NCI-H2029 (cell line): ENCODE measurements around the gene PARVB.
"Not testable (repeated sequence)": the region's sequence is repeated elsewhere in the genome, so short reads cannot be mapped to it uniquely, and the experiment has no call there.

Experiments
- DNase-seq: peaks from one replicate; lab custom pipeline; 2025; lab: John Stamatoyannopoulos, UW

PARVB gene

DNA sequence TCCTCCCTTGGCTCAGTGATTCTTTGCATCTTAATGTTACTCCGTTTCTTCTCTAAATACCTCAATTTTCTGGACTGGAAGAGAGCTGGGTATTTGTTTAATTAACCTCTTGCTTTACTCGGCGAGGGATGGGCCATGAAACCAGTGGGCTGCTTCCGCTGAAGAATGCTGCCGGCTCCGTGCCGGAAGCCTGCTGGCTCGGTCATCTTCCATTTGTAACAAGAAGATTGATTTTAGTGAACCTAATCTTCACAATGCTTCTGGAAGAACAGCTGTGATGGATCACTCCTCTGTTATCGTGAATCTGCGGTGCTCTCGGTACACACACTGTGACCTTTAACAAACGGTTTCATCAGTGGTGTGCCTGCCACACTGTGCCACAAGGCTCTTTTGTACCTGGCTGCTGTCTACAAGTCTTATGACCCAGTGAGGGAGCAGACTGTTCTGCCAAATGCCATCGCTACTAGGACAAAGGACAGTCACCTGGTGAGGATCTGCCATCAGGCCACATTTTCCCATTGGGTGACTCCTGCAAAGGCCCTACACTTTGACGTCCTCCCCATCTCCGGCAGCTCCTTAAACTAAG, 25.3 kb upstream of the PARVB start:
- DNase-seq, result no peak

DNA sequence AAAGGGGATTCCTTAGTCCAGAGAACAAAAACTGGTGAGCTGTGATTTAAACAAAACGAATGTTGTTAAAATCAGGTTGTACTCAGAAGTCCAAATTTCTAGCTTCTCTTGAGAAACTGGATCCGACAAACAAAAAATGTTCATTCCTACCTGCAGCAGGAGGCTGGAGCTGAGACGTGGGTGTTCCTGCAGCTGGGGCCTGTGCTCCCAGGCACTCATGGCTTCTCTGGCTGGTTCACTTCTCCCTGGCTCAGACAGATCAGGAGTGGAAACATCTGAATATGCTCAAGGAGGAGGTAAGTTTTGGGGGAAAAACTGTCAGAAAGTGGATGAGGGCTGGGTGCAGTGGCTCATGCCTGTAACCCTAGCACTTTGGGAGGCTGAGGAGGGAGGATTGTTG, 24.7 kb upstream of the PARVB start:
- no peak for DNase-seq

DNA sequence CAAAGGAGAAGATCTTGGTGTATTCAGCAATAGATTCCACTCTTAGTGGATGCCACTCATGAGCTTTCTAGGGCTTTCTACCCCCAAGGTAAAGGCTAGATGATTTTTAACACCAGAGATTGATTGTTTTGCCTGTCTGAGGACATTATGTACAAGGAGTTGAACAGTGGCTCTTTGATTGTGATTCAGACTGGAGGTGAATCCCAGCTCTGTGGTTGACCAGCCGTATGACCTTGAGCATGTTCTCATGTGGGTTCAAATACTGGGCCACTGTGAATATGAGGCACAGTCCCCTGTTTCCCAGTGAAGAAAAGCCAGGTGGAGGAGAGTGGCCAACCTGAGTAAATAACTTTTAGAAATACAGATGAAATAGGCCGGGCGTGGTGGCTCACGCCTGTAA, 24.0 kb upstream of the PARVB start:
- DNase-seq, result no peak

GRCh38 chr22:44001521-44001920, 22.6 kb upstream of the PARVB start:
- no peak for DNase-seq

GRCh38 chr22:44002324-44002723, 21.8 kb upstream of the PARVB start:
- no peak for DNase-seq

- DNase-seq, result no peak
Measured at GRCh38 chr22:44002997-44003396, 21.1 kb upstream of the PARVB start.

DNA sequence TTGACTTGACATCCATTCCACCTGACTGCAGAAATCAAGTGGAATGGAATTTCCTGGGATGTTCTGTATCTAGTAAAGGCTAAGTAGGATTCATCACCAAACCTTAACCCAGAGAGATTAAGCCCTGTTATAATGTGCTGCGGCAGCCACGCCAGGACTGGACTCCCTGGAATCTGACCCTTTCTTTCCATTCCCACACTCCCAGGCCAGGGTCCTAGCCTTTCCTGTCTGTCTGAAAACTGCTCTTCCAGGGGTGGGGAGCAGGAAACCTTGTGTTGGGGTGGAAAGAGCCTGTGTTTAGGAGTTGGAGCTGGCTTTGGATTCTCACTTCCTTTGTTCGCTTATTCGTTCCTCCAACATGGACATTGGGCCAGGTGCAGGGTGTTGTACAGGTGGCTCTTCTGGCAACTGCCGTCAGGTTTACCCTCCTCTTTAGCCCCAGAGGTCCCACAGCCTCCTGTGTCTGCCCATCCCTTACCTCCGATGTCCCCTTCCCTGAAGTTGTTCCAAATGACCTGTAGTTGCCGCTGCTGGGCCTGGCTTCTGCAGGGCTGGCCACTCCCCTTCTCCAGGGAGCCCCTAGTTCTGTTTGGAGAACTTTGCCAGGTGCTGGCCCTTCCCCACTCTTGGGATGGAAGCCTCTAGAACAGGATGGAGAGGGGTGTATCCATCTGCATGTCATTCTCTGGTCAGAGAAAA, 20.5 kb upstream of the PARVB start:
- no peak for DNase-seq

- DNase-seq, result no peak
Measured at GRCh38 chr22:44004104-44004460, 20.0 kb upstream of the PARVB start.

DNA sequence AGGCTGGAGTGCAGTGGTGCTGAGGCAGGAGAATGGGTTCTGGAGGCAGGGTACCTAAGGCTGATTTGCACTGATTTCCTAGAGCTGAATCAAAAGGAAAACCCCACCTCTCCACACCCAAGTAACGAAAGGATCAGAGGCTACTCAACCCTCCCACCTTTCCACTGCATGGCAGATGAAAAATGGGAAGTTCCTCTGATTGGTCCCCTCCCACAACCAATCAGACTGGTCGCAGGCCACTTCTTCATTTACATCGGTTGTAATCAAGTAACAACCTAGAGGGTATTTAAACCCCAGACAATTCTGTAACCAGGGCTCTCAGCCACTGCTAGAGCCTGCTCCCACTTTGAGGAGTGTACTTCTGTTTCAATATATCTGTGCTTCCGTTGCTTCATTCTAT, 18.6 kb upstream of the PARVB start:
- DNase-seq, result no peak

DNA sequence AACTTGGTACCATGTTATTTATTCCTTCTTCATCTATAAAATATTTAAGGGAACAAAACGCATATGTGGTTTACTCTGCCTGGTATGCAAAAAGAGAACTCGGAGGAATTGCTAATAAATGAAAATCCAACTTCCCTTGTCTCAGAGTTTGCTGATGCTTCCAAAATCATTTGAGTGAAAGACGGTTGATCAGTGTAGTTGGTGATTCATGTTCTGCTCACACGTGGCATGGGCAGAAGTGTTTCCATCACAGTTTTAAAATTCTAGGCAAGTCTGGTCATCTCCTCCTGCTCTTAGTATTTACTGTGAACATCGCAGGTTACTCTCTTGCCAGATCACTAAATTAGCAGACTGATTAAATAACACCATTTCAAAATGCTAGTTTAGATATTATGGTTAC, 11.9 kb upstream of the PARVB start:
- no peak for DNase-seq

GRCh38 chr22:44012591-44012990, 11.5 kb upstream of the PARVB start:
- no peak for DNase-seq

DNA sequence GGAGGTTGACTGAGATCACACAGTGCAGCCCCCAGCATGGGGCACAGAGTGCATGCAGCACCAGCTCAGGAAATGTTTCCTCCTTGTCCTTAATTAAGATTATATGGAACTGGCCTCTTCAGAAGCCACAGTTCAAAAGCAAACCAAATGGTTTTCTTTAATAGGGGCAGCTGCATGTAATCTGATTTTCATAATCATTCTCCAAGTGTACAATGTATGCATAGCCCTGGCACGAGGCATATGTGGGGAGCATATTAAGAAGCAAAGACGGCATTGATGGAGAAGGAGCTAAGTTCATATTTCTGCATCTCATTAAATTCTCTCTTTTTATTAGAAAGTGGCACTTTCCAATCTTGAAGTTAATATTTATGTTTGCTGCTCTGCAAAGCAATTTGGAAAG, 9.9 kb upstream of the PARVB start:
- no peak for DNase-seq

GRCh38 chr22:44016586-44016985, 7.5 kb upstream of the PARVB start:
- not testable (repeated sequence) for DNase-seq

DNA sequence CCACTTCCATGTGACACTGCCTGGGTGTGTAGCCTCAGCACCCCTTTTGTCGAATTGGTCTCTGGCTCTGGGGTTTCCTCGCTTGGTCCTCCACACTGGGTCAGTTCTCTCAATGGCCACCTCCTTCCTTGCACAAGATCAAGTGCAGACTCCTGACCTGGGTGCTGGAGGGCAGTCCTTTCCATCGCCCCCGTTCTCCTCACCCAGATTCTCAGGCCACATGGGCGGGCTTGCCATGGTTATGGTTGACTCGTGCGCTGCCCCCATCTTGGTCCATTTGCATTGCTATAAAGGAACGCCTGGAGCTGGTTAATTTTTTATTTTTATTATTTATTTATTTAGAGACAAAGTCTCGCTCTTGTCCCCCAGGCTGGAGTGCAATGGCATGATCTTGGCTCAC, 5.5 kb upstream of the PARVB start:
- no peak for DNase-seq

- no peak for DNase-seq
Measured at GRCh38 chr22:44019416-44019815, 4.7 kb upstream of the PARVB start.

DNA sequence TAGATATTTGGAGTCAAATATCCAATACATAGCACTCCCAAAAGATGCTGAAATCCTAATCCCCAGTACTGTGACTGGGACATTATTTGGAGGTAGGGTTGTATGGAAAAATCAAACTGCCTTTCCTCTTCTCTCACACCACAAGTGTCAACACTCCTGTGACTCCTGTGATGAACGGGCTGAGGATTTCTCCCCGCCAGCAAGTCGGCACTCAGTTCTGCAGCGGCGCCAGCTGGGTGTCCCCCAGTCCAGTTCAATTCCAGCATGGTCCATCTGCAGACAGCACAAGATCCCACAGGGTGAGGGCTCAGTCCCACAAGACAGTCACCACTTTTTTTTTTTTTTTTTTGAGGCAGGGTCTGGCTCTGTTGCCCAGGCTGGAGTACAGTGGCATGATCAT, 4.3 kb upstream of the PARVB start:
- DNase-seq, result no peak

DNA sequence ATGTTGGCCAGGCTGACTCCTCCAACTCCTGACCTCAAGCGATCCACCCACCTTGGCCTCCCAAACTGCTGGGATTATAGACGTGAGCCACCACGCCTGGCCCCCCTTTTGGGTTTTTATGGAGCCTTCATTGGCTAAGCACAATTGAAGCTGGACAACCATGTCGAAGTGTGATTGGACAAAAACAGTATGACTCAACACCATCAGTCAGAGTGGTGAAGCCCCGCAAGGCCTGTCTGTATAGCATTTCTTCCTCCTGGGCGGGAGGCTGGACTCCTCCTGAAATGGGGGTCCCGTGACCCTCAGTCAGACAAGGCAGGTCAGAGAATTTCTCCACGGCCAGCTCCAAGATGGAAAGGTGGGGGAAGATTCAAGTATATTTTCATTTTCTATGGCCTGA, 3.1 kb upstream of the PARVB start:
- DNase-seq, result no peak

DNA sequence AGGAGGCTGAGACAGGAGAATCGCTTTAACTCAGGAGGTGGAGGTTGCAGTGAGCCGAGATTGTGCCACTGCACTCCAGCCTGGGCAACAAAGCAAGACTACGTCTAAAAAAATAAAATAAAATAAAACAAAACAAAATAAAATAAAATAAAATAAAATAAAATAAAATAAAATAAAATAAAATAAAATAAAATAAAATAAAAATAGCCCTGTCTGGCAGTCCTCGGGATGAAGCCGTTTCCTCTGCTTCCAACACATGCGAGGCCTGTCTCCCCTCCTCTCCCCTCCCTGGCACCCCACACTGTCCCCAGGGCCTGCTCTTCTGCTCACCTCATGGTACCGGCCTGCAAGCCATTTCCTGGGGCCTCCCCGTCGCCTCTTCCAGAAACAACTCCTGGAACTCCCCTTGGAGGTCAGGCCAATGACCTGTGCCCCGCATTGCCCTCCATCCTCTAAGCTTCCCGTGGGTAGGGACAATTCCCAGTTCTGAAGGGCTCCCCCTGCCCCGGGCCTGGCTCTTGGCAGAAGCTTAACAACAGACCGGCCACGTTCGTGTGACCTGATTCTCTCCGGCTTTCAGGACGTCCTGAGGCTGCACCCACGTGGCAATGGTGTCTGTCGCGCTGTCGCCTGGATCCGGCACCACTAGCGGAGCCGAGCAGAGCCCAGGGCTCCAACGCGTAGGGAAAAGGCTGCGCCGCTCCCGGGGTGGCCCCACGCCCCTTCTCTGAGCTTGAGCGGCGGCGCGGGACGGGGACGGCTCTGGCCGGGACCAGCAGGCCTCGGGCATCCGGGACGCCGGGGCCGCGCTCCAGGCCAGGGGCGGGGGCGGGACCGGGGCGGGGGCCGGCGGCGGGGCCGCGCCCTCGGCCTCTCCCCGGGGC, 456 bp upstream of the PARVB start:
- no peak for DNase-seq

DNA sequence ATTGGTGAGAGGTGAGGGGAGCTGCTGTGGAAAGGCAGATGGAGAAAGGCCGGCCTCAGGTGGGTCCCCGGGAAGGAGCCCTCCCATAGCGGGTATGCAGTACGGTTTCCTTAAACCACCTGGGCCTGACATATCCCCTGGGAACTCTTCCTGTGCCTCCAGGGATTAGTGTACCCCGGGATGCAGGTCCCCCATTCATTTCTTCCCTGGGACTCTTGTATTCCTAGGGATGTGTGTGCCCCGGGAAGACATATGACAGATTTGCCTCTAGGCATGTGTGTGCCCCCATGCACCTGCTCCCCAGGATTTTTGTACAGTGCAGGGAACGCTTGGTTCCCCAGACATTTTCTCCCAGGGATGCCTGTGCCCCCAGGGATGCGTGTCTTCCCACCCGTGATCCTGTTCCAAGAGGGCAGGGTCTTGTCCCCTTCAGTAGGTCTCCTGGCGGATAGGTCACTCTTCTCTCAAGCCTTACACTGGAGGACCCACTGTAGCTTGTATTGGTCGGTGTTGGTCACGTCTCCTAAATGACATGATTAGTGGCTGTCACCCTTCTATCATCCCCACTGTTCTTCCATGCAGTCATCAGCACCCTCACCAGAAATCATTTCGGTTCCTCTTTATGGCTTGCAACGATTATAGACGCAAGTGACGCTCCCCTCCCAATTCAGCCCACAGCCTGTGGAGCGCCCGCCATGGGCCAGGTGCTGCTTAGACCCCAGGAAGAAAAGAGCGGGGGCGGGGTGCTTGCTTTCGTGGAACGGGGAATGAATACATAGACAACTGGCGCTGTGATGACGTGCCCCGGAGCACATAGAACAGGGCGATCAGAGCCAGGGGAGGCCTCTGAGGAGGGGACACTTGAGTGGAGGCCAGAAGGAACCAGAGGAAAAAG, 1.3 kb downstream of the PARVB start:
- DNase-seq, result no peak

DNA sequence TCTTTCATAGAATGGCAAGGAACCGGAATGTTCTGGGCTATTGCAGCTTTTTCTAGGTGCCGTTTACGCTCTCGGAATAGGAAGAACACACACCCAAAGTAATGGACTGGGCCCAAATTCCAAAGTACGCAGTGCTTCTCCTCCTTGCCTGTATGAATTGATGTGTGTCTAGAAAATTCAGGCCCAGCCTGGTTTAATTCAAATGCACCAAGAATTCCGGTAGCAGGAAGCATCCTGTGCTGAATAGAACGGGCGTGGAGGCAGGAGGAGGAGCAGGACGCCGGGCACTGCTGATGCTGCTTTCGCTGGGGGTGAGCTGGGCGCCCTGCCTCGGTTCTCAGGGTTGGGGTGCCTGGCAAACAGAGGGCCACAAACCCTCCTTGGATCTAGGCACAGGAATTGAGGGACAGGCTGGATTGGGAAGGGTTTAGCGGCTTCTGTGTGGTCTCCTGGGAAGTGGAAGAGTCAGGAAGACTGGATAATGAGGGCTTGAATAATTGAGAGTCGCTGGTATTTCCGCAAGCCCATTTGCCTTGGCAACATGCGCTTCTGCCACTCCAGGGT, 2.0 kb downstream of the PARVB start:
- DNase-seq, result no peak

DNA sequence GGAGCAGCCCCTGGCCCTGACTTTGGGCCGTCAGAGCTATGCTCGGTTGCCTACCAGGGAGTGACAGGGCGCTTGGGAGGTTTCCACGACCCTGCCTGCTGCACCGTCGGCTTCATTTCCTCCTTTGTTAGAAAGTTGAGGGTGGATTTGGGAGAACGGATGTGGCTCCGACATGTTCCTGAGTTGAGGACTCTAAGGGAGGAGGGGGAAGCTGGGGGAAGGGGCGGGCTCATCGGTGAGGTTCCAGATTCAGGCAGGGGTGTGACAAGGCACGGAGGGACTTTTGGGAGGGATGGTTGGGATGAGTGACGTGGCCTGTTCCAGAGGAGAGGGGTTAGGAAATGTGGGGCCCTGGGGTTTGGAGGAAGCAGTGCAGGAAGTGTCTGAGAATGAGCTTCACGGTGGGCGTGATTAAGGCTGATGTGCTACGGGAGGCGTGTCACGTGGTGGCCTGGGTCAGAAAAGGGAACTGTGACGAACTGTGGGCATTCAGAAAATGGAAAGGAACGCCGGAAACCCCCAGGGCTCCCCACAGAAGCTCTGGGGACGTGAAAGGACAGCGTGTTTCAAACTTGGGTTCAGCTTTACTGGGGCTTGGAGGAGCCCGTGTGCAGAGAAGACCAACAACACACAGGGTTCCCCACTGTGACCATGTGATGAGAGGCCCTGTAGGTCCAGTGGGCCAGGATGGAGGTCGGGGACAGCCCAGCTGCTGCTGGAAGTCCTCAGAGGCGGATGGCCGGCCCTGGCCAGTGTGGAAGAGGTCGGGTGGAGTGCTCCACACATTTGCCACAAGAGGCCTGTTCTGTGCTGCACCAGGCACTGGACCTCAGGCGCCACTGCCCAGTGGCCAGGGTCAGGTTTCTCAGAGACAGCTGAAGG, 2.8 kb downstream of the PARVB start:
- DNase-seq, result no peak
